GM18868 (cell line): ENCODE measurements around the gene RPGRIP1L.
A peak's percentile ranks its signal among the peaks of the same experiment; 100 is the strongest.

Source experiments
- ATAC-seq: cut with Tn5 transposase; IDR thresholded peaks from one replicate; pipeline ENCODE4 v1.9.1; 2021; ENCODE audit warnings: mild to moderate bottlenecking, moderate library complexity; ENCODE audit not compliant: unreplicated experiment

RPGRIP1L gene

GRCh38 chr16:53664724-53665345 is 38.8 kb downstream of the RPGRIP1L start:
- peak; percentile 91 for ATAC-seq

- ATAC-seq = no peak
Observed at GRCh38 chr16:53662072-53662471, 41.6 kb downstream of the RPGRIP1L start.

GRCh38 chr16:53654946-53655345 is 48.7 kb downstream of the RPGRIP1L start:
- ATAC-seq = no peak

GRCh38 chr16:53651357-53651756 is 52.3 kb downstream of the RPGRIP1L start:
- ATAC-seq = no peak

GRCh38 chr16:53646506-53646905 is 57.2 kb downstream of the RPGRIP1L start:
- no peak for ATAC-seq

GRCh38 chr16:53643474-53643873 is 60.2 kb downstream of the RPGRIP1L start:
- ATAC-seq = no peak

GRCh38 chr16:53642094-53642493 is 61.6 kb downstream of the RPGRIP1L start:
- no peak for ATAC-seq

- no peak for ATAC-seq
Observed at GRCh38 chr16:53636978-53637377, 66.7 kb downstream of the RPGRIP1L start.

- no peak for ATAC-seq
Observed at GRCh38 chr16:53632526-53632925, 71.1 kb downstream of the RPGRIP1L start.

- no peak for ATAC-seq
Observed at GRCh38 chr16:53631236-53632025, 72.2 kb downstream of the RPGRIP1L start.

- ATAC-seq = no peak
Observed at GRCh38 chr16:53629607-53630312, 73.9 kb downstream of the RPGRIP1L start.

- ATAC-seq = no peak
Observed at GRCh38 chr16:53629151-53629550, 74.5 kb downstream of the RPGRIP1L start.

- ATAC-seq = no peak
Observed at GRCh38 chr16:53626811-53627210, 76.8 kb downstream of the RPGRIP1L start.

GRCh38 chr16:53626161-53626560 is 77.5 kb downstream of the RPGRIP1L start:
- no peak for ATAC-seq

GRCh38 chr16:53625221-53625620 is 78.4 kb downstream of the RPGRIP1L start:
- ATAC-seq = no peak

- no peak for ATAC-seq
Observed at GRCh38 chr16:53622315-53622714, 81.3 kb downstream of the RPGRIP1L start.

- ATAC-seq = no peak
Observed at GRCh38 chr16:53620476-53620875, 83.2 kb downstream of the RPGRIP1L start.

- ATAC-seq = no peak
Observed at GRCh38 chr16:53619235-53619634, 84.4 kb downstream of the RPGRIP1L start.

GRCh38 chr16:53614346-53614745 is 89.3 kb downstream of the RPGRIP1L start:
- ATAC-seq = no peak

GRCh38 chr16:53612003-53612402 is 91.7 kb downstream of the RPGRIP1L start:
- ATAC-seq = no peak

GRCh38 chr16:53611179-53611696 is 92.4 kb downstream of the RPGRIP1L start:
- ATAC-seq = no peak

- no peak for ATAC-seq
Observed at GRCh38 chr16:53609536-53609935, 94.1 kb downstream of the RPGRIP1L start.
